Hepatocyte (in vitro differentiated cells): Measurements from ENCODE around the gene DCPS.

Experiments used
- EZH2 ChIP-seq: fragments of 200-600 bp; sonication (generic); IDR thresholded peaks from 2 replicates; pipeline ENCODE4 v1.6.1; 2016; ENCODE audit warnings: antibody characterized with exemption, mild to moderate bottlenecking, borderline replicate concordance
- EZH2phosphoT487 ChIP-seq: fragments of 200-600 bp; sonication (generic); IDR thresholded peaks from one replicate; pipeline ENCODE4 v1.6.1; 2018; ENCODE audit warnings: antibody characterized with exemption, mild to moderate bottlenecking, low read depth, moderate library complexity; ENCODE audit not compliant: unreplicated experiment, severe bottlenecking
- TF ChIP-seq, protein P1 (sequence below): fragments of 200-600 bp; sonication (generic); IDR thresholded peaks from 2 replicates; pipeline ENCODE4 v1.5.1; 2016; ENCODE audit warnings: antibody characterized with exemption, mild to moderate bottlenecking; ENCODE audit not compliant: poor library complexity

DNA sequence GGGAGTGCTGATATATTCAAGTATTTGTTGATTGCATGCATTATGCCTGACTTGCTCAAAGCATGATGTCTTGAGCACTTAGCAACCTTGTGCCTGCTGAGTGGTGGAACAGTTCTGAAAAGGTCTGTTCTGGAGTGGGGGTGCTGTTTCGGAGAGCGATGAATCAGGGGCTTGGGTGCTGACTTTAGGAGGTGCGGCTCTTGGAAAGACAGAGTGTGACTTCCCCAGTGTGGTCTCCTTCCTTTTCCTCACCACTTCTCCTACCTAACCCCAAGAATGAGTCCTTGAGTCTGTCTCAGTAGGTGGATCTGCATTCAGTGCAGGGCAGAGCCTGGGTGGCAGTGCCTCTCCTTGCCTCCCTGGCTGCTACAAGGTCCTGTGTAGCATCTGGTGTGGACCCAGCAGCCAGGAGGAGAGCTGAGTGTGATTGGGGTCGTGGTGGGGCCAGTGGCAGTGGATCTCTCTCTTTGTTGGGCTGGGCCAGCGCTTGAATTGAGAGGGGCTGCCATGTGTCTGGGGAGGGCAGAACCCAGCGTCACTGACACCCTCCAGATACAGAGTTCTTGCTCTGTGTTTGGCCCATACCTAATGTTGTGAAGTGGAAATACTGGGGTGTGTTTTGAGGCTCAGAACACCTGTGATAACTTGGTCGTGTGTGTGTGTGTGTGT lies 87.6 kb downstream of the DCPS start:
- TF ChIP-seq EZH2 = no peak
- TF ChIP-seq, protein P1, sequence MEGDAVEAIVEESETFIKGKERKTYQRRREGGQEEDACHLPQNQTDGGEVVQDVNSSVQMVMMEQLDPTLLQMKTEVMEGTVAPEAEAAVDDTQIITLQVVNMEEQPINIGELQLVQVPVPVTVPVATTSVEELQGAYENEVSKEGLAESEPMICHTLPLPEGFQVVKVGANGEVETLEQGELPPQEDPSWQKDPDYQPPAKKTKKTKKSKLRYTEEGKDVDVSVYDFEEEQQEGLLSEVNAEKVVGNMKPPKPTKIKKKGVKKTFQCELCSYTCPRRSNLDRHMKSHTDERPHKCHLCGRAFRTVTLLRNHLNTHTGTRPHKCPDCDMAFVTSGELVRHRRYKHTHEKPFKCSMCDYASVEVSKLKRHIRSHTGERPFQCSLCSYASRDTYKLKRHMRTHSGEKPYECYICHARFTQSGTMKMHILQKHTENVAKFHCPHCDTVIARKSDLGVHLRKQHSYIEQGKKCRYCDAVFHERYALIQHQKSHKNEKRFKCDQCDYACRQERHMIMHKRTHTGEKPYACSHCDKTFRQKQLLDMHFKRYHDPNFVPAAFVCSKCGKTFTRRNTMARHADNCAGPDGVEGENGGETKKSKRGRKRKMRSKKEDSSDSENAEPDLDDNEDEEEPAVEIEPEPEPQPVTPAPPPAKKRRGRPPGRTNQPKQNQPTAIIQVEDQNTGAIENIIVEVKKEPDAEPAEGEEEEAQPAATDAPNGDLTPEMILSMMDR = no peak
- no peak for TF ChIP-seq EZH2phosphoT487
